ENCODE data around the gene ITPR3. TPM values are rescaled to one million over a fixed set of nuclear protein-coding genes. Genes with fewer than 3 reads are reported as not detected.

ITPR3 gene
- total RNA-seq, 1 donor from 2014 or later: 26.9 TPM

DNA sequence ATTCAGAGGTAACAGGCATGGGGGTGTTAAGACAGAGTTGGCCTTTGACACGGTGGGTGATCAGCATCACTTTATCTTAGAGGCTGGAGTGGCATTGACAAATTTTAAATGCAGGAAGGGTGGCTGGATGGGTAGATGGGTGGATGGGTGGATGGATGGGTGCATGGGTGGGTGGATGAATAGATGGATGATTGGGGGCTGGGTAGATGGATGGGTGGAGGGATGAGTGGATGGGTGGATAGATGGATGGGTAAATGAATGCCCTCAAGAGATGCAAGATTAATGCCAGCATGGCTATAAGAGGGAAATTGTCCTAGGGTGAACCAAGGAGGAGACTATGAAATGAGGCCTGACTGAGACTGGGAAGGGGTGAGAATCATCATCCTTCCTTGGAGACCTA, 18.4 kb downstream of the ITPR3 start:
- DNase-seq: no peak

DNA sequence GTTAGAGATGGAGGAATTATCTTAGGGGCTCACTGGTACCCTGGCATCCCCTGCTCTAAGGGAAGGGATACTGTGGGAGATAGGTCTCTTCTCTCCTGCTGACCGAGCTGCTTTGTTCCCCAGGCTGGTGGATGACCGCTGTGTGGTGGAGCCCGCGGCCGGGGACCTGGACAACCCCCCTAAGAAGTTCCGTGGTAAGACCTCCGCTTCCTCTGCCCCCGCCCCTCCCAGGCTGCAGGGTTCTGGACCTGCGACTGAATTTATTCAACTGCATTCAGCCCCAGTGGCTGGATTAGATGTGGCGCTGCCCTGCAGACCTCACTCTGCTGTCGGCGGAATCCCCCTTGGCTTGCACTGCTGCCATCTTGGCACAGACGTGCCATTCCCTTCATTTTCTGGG, 19.2 kb downstream of the ITPR3 start:
- DNase-seq: no peak

DNA sequence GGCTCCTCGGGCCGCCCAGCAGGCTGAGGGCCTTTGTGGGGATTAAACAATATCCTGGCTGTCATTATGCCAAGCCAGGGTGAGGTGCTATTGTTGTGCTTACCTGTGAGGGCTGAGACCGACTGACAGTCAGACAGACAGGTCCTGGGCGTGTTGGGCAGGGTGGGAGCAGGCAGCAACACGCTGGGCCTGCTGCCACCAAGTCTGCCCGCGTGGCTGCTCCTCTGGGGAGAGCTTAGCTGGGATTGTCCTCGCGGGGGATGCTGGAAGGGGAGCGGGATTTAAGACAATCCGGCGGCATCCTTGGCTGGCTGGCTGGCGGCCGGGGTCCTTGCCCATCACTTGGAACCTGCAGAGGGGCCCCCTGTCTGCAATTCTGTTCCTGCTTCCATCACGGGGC, 20.0 kb downstream of the ITPR3 start:
- DNase-seq: no peak

DNA sequence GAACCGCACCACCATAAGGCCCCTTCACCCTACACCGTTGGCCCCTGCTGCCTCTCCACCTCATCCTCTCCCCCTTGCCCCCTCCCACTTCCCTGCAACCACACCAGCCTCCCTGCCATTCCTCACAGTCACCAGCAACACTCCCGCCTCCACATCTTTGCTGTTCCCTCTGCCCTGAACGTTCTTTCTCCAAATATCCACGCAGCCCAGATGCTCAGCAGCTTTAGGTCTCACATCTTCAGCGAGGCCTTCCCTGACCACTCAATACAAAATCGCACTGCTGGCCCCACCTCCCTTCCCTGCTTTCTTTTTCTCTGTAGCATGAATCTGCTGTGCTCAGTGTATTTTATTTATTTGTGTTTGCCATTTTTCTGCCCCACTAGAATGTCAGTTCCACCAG, 20.5 kb downstream of the ITPR3 start:
- no peak for DNase-seq

DNA sequence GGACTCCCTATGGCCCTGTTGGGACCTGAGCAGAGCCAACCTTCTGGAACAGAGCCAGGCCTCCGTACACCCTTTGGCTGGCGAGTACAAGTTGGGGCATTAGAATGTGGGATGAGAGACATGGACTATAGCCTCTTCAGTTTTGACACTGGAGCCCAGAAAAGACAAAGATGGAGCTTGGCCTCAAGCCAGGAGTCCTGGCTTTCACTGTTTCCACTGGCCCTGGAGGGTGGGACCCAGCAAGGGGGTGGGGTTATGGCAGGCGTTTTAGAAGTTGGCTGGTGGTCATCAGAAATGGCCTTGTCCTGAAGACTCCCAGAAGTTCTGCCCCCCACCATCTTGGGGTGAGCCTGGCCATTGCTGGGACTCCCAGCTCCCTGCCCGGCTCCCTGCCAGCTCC, 21.8 kb downstream of the ITPR3 start:
- no peak for DNase-seq

DNA sequence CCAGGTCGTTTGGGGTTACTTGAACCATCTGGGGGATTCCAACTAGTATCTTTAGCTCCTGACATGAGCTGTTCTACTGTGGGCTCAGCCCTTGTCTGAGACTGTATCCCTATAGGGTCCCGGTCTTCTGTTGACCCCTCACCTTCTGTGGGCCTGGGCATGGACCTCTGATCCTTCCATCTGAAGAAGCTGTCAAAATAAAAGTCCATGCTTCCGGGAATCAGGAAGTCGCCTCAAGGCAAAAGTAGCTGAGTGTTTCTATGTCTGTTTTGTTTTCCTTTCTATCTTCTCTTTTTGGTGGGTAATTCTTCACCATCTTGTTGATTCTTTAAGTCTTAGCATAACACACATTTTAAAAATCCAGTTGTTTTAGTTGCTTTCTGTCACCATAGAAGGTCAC, 30.3 kb downstream of the ITPR3 start:
- DNase-seq: no peak

DNA sequence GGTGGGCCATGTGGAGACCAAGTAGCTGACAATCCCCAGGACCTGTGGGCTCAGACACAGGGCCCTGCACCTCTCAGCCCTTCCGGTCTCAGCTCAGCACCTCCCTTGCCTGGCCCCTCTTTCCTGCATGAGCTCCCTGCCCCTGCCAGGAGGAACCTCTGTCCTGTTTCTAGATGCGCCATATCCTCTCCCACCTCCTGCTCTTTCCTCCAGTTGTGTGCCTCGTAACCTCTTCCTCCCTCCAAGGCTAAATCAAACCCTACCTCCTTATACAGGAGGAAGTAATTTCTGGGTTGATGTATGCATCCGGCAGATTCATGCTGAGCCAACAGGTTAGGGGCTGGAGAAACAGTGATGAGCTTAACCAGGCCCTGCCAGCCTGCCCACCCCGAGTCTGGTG, 30.9 kb downstream of the ITPR3 start:
- DNase-seq: no peak

DNA sequence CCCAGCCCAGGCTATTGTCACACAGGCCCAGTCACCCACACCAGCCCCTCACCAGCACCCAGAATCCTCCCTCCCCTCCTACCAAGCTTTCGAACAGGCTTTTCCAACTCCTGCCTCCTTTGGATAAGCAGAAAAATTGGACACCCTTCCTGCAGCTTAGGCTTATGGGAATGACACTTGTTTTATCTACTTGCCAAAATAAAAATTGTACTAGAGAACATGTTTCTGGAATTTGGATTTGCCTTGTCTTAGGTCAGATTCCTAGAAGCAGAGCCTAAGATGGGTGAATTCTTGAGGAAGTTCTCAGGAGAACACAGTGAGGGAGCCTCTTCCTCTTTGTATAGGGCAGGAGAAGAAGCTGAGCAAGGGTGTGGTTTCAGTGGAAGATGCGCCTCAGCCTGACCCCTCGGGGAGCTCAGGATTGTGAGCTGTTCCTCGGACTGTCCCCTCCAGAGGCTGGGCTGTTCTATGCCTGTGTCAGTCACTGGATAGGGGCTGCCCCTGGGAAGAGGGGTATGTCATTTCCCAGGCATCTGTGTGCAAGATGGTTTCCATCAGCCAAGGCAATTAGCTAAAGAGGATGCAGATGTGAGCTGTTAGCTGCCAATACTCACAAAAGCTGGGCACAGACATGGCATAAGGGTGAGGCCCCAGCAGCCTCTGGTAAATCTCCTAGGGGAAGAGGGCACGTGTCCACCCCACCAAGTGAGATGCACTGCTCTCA, 33.9 kb downstream of the ITPR3 start:
- DNase-seq: peak; percentile 16

DNA sequence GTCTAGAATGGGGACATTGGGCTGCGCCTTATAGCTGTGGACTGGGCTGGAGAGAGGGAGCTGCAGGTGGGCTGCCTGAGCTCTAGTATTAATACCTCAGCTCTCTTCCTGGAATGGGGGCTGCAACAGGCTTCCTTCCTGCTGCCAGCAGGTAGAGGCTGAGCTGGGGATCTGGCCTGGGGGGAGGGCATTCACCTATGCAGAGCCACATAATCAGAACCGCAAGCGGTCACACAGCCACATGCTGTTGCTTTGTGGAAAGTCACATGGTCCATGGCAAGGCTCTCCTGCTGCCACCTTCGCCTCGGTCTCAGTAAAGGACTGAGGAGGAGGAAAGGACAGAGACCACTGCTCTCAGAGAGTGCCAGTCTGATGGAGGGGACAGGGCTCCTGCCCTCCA, 35.7 kb downstream of the ITPR3 start:
- DNase-seq: no peak

DNA sequence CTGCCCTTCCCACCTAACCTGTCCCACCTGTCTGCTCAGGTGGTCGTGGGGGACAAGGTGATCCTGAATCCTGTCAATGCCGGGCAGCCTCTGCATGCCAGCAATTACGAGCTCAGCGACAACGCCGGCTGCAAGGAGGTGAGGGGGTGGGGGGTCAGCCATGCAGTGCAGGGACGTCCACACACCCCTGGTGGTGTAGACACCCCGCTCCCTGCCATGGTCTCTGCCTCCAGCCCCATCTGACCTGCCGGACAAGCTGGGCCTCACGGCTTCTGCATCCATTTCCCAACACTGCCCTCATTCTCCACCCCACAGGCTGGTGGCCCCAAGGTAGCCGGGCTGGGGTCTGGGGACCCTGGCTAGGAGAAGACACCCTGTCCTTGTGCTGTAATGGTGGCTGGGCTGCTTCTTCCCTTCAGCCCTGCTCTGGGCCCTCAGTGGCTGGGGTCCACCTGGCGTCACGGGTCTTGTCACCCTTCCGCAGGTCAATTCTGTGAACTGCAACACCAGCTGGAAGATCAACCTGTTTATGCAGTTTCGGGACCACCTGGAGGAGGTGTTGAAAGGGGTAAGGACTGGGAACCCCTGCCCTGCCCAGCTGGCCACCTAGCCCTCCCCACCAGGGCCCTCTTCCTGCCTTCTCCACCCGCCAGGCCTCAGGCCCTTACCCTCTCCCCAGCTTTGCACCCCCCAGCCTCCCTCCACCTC, 38.0 kb downstream of the ITPR3 start:
- no peak for DNase-seq

DNA sequence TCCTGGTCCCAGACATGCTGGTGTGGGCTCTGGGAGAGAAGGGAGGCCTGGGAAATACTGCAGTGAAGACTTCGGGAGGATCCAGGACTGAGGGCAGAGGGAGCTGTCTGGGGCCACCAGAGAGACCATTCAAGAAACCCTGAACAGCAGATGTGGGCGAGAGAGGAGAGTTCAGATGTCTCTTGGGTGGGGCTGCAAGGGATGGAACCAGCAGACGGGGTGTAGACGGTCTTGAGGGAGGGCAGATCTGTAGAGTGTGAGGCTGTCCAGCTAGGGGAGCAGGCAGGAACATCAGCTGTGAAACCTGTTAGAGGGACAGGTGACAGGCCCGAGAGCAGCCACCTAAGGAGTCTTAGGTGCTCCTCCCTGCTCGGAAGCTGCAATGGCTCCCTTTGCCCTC, 38.9 kb downstream of the ITPR3 start:
- no peak for DNase-seq

DNA sequence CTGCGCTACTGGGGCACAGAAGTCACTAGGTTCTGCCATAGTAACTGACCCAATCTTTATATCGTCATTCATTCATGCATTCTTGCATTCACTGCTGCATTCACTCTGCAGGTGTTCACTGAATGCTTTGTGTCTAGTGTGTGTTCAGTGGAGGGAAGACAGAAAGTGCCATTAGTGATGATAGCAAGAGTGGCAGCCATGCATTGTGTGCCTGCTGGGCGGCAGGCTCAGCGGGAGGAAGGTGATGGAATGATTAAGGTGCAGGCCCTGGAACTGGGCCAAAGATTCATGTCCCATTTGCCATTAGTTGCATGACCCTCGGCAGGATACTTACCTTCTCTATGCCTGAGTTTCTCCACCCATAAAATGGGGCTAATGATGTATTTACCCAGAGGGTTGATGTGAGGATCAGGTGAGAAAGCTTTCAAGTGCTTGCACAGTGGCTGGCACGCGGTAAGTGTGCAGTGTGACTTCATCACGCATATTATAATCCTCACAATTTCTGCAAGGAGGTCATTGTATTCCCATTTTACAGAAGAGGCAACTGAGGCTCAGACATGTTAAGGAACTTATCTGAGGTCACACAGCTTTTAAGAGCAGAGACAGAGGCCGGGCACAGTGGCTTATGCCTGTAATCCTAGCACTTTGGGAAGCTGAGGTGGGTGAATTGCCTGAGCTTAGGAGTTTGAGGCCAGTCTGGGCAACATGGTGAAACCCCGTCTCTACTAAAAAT, 40.1 kb downstream of the ITPR3 start:
- no peak for DNase-seq

DNA sequence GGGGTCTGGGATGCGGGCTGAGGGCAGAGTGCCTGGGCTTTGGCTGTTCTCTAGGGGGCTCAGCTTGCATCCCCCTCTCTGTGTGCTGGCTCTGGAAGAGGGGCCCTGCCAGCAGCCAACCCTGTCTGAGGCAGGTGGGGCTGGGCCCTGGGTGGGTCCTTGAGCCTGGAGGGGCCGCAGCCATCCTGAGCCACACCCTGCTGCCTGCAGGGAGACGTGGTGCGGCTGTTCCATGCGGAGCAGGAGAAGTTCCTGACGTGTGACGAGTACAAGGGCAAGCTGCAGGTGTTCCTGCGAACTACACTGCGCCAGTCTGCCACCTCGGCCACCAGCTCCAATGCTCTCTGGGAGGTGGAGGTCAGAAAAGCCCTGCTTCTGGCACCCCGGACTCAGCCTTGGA, 41.2 kb downstream of the ITPR3 start:
- no peak for DNase-seq

DNA sequence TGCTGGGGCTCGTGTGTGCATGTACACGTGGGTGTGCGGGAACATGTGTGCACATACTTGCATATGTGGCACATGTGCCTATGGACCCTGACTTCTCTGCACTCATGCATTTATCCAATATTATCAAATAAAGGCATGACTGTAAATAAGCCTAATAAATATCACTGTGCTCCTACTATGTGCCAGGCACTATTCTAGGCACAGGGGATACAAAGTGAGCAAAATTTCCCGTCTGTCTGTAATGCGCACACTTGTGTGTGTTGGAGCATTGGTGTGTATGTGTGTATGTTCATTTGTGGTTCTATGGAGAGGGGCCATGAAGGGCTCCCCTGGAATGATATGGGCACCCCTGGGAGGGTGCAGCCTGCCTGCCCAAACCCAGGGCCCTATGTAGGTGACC, 41.9 kb downstream of the ITPR3 start:
- no peak for DNase-seq

DNA sequence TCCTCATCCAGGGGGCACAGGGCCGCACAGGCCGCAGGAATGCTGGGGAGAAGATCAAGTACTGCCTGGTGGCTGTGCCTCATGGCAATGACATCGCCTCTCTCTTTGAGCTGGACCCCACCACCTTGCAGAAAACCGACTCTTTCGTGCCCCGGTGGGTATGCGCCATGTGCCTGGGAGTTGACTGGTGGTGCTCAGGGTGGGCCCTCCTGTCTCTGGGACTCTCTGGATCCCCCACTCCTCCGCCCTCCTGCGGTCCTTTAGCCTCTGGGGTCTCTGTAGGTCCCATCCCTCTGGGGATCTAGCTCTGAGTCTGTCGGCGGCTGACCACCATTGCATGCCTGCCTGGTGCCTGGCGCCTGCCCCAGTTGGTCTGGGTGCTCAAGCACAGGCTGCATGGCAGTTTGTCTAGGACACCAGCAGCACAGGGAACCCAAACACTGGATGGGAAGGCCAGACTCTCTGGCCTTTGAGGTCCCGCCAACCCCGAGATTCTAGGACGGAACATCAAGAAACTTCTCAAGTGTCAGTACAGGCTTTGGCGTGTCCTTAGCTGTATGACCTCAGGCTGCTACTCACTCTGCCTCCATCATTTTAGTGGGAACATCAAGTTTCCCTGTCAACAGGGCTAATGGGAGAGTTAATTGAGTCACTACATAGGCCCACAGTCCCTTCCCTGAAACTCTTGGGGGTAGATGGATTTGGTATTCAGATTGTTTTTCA, 42.8 kb downstream of the ITPR3 start:
- no peak for DNase-seq

DNA sequence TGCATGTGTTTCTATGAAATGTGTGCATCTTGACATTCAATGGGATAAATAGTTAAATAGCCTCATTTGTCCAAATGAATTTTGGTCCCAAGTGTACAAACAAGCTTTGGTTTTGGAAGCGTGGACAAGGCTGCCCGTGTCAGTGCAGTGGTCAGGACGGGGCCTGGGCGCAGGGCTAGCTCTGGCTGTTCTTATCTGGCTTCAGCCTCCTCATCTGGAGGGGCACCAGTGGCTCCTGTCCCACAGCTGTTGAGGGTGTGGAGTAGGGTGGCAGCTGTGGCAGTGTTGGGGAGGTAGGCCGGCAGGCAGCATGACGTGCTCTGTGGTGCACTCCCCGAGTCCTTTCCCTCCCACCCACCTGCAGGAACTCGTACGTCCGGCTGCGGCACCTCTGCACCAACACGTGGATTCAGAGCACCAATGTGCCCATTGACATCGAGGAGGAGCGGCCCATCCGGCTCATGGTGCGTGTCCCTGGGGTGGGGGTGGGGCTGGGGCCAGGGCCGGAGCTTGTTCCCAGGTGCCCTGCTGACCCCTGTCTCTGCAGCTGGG, 43.5 kb downstream of the ITPR3 start:
- no peak for DNase-seq

DNA sequence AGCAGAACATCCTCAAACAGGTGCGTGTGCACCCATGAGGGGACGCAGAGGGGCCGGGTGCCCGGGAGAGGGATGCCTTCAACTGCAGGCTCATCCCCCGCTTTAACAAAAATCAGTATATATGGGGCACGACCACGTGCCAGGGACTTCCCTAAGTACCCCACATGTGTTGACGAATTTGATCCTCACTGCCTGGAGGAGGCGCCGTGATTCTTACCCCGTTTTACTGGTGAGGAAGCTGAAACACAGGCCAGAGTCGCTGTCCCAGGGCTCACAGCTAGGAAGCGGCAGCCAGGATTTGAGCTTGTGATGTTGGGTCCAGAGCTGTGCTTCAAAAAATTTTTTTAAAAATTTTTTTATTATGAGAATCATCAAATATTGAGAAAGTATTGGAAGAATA, 44.8 kb downstream of the ITPR3 start:
- no peak for DNase-seq

DNA sequence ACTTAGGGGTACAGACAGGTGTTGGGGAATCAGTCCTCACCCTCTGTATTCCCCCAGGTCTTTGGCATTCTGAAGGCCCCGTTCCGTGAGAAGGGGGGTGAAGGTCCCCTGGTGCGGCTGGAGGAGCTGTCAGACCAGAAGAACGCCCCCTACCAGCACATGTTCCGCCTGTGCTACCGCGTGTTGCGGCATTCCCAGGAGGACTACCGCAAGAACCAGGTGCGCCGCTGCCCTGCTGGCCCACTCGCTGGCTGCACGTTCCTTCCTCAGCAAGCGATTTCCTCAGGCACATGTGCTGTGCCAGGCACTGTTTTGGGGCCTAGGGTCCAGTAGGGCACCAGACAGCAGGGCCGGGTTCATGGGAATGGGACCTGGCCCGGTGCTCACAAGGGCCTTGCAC, 46.0 kb downstream of the ITPR3 start:
- DNase-seq: no peak

DNA sequence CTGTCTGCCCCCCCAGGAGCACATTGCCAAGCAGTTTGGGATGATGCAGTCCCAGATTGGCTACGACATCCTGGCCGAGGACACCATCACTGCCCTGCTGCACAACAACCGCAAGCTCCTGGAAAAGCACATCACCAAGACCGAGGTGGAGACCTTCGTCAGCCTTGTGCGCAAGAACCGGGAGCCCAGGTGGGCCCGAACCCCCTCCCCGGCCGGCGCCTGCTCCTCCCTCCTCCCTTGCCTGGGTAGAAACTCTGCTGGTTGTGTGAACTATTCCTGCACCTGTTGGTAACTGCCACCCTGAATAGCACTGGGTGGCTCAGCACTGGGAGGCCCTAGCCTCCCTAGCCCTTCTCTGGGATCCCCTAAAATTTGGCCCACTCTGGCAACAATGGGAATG, 46.7 kb downstream of the ITPR3 start:
- no peak for DNase-seq

DNA sequence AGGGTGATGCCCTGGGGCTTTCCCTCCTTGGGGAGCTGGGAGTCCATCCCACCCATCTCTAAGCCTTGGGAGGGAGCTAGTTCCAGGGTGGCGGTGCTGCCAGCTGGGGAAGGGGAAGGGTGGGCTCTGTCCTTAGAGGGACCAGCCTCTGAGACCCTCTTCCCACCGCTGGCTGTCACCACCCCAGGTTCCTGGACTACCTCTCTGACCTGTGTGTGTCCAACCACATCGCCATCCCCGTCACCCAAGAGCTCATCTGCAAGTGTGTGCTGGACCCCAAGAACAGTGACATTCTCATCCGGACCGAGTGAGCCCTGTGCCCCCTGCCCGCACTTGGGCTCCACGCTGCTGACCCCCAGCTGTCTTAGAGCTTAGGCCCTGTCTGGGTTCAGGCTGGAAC, 47.2 kb downstream of the ITPR3 start:
- no peak for DNase-seq

DNA sequence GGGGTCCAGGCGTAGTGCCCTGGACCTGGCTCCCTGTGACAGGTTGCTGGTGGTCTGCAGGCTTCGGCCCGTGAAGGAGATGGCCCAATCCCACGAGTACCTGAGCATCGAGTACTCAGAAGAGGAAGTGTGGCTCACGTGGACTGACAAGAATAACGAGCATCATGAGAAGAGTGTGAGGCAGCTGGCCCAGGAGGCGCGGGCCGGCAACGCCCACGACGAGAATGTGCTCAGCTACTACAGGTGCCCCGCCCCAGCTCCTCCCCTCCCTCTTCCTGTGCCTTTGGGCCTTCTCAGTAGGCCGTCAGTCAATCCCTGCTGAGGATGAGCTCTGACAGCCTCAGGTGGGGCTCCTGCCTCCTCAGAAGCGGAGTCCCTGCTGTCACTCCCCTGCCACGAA, 47.8 kb downstream of the ITPR3 start:
- DNase-seq: no peak

DNA sequence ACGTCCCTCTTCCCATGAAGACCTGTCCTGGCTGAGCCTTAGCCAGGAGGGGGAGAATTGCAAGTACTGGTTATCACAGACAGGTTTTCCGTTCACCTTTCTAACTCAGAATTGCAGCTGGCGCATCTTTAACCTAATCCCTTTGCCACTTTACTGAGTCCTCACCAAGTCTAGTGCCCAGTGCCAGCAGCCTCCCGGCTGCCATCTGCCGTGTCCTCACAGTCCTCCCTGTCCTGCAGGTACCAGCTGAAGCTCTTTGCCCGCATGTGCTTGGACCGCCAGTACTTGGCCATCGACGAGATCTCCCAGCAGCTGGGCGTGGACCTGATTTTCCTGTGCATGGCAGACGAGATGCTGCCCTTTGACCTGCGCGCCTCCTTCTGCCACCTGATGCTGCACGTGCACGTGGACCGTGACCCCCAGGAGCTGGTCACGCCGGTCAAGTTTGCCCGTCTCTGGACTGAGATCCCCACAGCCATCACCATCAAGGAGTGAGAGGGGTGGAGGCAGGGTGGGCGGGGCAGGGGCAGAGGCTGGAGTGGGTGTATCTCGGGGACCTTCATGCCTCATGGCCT, 49.1 kb downstream of the ITPR3 start:
- no peak for DNase-seq
